ENCODE results near the gene MN1. TPM values are rescaled to one million over a fixed set of nuclear protein-coding genes. Genes with fewer than 3 reads are reported as not detected.

MN1 gene
- polyA plus RNA-seq, 1 donor: 16.9 TPM

DNA sequence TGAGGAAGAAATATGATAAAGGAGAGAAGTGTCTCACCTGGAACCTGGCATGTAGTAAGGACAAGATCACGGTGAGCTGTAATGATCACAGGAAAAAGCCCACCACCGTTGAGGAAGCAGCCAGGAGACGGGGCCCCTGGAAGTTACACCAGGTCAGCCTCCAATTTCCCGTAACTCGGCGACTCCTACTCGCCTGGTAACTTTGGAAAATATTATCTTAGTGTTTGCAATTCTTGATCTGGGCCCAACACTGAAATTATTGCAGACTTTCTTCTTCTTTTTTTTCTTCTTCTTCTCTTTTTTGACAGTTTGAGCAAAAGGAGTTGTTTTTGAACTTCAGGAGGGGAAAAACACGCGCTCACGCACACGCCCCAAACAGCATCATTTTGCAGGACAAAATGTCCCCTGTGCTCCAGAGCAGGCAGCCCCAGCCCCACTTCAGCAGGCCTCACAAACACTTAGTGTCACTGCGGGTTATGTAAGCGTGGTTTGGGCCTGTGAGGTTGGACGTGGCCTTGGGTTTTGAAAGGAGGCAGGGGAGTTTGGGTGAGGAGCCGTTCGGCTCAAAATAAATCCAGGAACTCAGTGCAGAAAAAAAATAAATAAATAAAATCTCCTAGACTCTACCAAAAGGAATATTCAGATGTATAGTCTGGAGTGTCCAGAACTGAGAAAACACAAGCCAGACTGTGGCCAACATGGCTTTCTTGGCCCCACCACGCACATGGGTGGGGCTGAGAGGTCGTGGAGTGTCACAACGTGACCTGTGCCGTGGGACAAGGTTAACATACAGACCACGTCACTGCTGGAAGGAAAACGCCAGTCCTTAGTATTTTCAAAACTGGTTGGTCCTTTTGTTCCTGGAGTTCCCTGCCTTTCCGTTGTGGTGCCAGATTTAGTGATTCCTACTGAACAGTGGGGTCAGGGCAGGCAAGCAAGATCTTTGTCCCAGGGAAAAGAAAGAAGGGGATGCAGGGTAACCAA is 26.3 kb upstream of the MN1 start:
- no peak for DNase-seq (ENCODE audit: low read depth)

- DNase-seq (ENCODE audit: low read depth): no peak
Observed at GRCh38 chr22:27825174-27825573, 23.6 kb upstream of the MN1 start.

DNA sequence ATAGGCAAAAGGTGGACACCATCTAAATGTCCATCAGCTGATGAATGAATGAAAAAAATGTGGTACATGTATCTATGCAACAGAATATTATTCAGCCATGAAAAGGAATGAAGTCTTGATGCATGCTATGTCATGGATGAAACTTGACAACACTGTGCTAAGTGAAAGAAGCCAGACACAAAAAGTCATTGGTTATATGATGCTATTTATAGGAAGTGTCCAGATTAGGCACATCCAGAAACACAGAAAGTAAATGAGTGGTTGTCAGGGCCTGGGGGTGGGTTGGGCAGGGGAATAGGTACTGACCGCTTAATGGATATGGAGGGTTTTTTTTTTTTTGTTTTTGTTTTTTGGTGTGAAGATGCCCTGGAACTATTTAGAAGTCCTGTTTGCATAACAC is 21.7 kb upstream of the MN1 start:
- no peak for DNase-seq (ENCODE audit: low read depth)

DNA sequence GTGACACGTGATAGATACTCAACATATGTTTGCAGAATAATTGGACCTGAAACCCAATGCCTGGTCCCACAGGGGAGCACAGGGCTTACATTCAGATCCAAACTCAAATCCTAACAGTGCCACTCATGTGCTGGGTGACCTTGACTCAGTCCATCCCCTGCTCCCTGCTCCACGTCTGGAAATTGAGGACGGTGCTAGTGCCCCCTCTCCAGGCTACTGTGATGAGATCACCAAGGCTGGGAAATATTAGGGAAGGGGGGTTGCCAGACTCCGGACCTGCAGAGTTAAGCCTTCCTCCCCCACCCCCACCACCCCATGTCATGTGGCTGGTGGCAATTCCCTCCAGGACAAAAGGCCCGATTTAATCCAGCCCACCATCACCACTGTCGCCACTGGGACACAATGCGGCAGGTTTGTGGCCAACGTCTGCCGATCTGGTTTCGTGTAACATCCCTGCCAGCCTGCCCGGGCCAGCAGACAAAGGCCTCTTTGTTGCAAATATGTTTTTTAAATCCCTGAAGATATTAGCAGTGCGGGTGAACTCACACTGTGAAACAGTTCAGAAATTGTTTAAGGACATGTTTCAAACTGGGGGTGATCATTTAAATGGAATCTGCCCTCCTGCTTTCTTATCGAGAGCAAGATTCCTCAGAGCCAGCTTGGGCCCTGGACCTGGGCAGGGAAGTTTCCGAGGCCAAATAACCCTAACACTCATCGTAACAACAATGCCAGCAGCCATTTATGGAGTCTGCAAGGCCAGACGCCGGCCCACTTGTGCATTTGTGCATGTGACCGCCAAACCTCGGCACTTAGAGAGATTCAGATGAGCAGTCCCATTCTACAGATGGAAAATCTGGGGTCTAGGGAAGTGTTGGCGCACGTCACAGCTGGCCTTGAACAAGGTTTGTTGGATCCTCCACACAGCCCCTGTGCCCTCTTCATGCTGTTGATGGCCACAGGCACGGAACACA is 19.6 kb upstream of the MN1 start:
- DNase-seq (ENCODE audit: low read depth): no peak

- DNase-seq (ENCODE audit: low read depth): no peak
Observed at GRCh38 chr22:27816552-27816951, 15.0 kb upstream of the MN1 start.

DNA sequence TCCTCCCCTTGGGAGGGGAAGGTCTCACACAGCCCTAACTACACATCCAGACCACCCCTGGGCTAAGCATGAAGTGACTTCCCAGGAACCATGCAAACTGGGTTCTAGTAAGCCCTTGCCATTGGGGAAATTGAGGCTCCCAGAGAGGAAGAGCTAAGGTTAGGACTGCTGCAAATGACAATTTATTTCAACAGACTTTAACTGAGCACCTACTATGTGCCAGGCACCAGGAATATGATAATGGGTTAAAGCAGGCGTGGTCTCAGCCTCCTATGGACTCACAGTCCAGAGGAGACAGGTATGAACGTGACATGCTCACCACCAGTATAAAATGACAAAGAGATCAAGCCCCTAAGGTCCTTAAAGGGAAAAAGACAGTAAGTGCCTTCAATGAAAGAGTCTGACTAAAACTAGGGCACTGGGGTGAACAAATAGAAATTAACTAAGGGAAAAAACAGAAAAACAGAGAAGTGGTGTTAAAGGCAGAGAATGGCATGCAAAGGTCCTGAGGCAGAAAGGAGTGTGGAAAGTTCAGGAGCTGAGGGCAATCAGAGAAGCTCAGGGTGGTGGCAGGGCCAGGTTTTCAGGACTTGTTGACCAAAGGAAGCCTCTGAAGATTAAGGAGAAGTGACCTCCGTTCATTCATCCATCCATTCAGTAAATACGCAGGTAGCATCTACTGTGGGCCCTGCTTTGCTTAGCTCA is 14.4 kb upstream of the MN1 start:
- no peak for DNase-seq (ENCODE audit: low read depth)

DNA sequence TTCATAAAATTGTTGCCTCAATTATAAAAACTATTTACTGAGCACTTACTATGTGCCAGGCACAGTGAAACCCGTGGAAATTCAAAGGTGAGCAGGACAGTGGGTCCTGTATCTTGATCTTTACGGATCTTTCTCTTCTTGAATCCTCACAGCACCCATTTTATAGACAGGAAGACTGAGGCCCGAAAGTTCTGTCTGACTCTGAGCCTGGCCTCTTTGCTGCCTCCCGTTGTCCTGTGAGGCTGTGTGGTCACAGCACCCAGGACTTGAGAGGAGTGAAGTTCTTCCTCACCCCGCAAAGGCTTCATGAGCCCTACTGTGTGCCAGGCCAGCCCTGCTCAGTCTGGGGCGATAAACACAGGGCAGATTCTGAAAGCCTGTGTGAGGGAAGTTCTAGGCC is 13.4 kb upstream of the MN1 start:
- no peak for DNase-seq (ENCODE audit: low read depth)

- no peak for DNase-seq (ENCODE audit: low read depth)
Observed at GRCh38 chr22:27811778-27812177, 10.2 kb upstream of the MN1 start.

- no peak for DNase-seq (ENCODE audit: low read depth)
Observed at GRCh38 chr22:27810609-27811151, 9.1 kb upstream of the MN1 start.

- DNase-seq (ENCODE audit: low read depth): no peak
Observed at GRCh38 chr22:27809700-27810608, 8.4 kb upstream of the MN1 start.

GRCh38 chr22:27809226-27809603 is 7.7 kb upstream of the MN1 start:
- no peak for DNase-seq (ENCODE audit: low read depth)

DNA sequence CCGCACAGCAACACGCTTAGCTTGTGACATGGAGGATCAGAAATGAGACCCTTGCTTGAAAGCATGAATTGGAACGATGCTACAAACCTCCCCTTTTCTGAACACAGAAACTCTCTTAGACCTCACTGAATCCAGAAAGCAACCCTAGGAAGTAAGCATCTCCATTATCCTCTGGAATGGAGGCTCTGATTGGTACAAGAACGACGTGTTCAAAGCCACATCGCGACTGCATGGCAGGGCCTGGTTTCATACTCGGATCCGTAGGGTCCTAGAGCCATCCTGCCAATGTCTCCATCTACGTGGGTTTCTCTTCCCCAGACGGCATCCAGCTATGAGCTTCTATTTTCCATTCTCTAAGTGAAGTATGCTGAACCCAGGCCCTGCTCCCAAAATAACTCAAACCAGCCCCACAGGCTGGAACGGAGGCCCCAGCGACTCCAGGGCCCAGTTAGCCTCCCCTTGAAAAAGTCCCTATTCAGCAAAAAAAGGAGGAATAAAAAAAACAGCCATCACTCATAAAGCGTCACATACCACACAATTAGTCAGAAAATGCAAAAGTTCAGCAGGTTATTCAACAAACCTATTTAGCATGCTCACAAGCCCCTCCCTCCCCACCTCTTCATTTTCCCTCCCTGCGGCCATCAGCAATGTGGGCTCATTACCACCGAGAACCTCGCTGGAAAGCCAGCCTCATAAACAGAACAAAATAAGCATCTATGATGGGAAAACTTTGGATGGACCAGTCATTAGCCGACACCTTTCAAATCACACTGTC is 7.1 kb upstream of the MN1 start:
- DNase-seq (ENCODE audit: low read depth): no peak

DNA sequence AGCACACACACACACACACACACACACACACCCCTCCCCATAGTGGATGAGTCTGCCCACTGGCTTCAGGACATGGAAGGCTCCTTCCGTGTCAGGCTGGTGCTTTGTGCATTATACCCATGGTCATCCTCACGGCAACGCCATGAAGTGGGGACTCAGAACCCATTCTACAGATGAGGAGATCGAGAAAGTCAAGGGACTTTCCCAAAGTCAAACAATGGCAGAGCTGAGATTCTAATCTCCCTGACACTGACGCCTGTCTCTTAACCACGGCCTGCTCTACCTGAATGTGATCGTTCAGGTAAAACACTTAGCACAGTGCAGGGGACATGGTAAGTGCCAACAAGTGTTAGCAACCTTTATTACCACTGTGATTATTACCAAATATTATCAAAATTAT is 4.3 kb upstream of the MN1 start:
- no peak for DNase-seq (ENCODE audit: low read depth)

DNA sequence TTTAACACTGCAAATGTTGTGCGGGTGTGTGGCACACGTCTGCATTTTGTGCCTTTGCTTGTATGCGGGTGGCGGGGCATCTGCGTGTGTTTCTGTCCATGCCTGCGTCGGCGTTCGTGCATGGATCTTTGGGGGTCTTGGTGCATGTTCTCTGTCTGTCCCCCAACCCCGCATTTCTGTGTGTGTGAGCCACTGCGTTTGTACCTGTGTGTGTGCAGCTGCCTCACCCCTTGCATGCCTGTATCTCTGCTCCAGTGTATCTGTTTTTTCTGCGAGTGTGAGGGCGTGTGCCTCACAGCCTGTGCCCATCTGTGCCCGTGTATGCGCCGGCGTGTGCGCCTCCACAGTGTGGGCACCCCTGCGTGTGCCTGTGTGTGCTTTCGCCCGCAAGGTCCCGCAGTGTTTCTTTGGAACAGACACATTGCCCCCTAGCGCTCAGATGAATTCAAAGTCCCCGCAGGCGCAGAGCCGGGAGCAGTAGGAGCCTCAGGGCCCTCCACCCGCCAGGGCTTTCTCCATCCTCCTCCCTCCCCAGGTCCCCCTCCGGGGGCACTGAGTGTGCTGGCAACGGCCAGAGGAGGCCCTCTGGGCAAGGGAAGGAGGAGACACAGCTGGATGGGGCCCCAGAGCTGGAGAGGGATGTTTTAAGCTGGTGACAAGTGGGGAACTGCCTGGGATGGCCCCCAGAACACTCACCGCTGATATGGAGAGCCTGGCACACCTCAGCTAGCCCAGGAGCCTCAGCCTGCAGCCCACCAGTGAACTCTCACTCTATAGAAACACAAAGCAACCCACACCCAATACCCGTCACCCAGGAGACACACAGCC is 3.1 kb upstream of the MN1 start:
- no peak for DNase-seq (ENCODE audit: low read depth)

- no peak for DNase-seq (ENCODE audit: low read depth)
Observed at GRCh38 chr22:27803841-27804415, 2.4 kb upstream of the MN1 start.

DNA sequence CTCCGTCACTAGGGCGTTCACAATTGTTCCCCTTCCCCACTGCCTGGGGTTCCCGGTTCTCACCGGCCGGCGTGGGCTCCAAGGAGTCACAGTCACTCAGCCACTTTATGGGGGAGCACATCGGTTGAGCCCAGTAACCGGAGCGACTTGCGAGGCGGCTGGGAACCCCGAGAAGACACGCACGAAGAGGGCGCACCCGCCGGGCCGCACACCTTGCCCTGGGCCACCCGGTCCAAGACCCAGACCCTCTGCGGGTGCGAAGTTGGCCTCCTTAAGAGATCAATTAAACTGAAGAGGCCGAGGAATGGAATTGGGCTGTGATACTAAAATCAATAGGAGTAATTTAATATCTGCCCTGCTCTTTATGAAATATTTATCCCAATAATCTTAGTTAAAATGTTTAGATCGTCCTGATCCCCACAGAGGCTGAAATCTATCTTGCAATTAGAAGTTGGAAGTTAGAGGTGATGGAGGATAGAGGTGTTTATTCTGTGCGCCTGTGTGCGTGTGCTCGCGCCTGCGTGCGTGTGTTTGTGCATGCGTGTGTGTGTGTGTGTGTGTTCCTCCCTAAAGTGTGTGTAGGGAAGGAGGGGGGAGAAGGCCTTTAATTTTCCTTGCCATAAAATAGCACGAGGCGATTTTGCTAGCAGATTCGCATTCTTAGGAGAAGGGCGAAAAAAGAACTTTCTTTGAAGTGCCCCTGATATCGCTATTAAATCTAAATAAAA is 954 bp upstream of the MN1 start:
- no peak for DNase-seq (ENCODE audit: low read depth)

- DNase-seq (ENCODE audit: low read depth): no peak
Observed at GRCh38 chr22:27801202-27801615, 347 bp downstream of the MN1 start.

Data from forelimb muscle (tissue), 1 donor.